Uterus (tissue), 4 donors: Measurements from ENCODE around the gene MAP4. TPM values are rescaled to one million over a fixed set of nuclear protein-coding genes. Genes with fewer than 3 reads are reported as not detected.

ENCODE experiments used
- DNase-seq, 2 donors: peaks; one replicate each; pipeline ENCODE4 v3.0.0-alpha.2; 2019 to 2020
- H3K27ac ChIP-seq, 2 donors: fragments of 200-600 bp; sonication (generic); 1 replicate in 1 of 2; 2 replicates in 1 of 2; pipeline ENCODE4 v1.5.1; 2016 to 2018
- H3K27me3 ChIP-seq, 2 donors: fragments of 200-600 bp; sonication (generic); one replicate each; pipeline ENCODE4 v1.5.1; 2018 to 2019; ENCODE audit warnings: control low read depth in 1 of 2
- H3K36me3 ChIP-seq, 2 donors: fragments of 200-600 bp; sonication (generic); one replicate each; pipeline ENCODE4 v1.5.1; 2019; ENCODE audit warnings: control low read depth in 1 of 2
- H3K4me1 ChIP-seq, 2 donors: fragments of 200-600 bp; sonication (generic); one replicate each; pipeline ENCODE4 v1.5.1; 2018 to 2019; ENCODE audit warnings: control low read depth in 1 of 2
- H3K4me3 ChIP-seq, 2 donors: fragments of 200-600 bp; sonication (generic); 1 replicate in 1 of 2; 2 replicates in 1 of 2; pipeline ENCODE4 v1.5.1; 2018 to 2019; ENCODE audit warnings: mild to moderate bottlenecking in 1 of 2
- H3K9me3 ChIP-seq, 2 donors: fragments of 200-600 bp; sonication (generic); one replicate each; pipeline ENCODE4 v1.5.1; 2019; ENCODE audit warnings: control low read depth in 1 of 2
- CTCF ChIP-seq, 4 experiments: fragments of 200-600 bp in 2 of 4; fragments of 450-650 bp in 2 of 4; sonication (generic) in 2 of 4; IDR thresholded peaks; one replicate each; pipeline ENCODE4 v1.5.1; 2016 to 2019; ENCODE audit warnings: antibody characterized with exemption in 4 of 4, mild to moderate bottlenecking in 2 of 4, moderate library complexity in 1 of 4
- POLR2A ChIP-seq, 2 donors: fragments of 450-650 bp; IDR thresholded peaks; one replicate each; pipeline ENCODE4 v1.6.1; 2016; ENCODE audit warnings: antibody characterized with exemption in 2 of 2, mild to moderate bottlenecking in 1 of 2, moderate library complexity in 1 of 2
- intact Hi-C: fragments of 100-400 bp; cut with DNase I; formaldehyde crosslinking; loops from one replicate; pipeline ENCODE4 v1.15.1; 2023; ENCODE audit warnings: low total_unique reads
- total RNA-seq, 4 donors: library from RNA; depleted of rRNA in 3 of 4; stranded (reverse); fragments of >200 nt in 3 of 4; gene quantifications; one replicate each; pipeline versions ENCODE4 v1.1.0 to v1.2.4, GENCODE V29; 2014 to 2023
- donor health status: DM: yes; HTN: yes; CAD: no.

The MAP4 gene
- total RNA-seq, 4 donors from 2014 or later: 51.5 to 264 (median 79.7) TPM

GRCh38 chr3:47872916-47873315 lies 143.3 kb downstream of the MAP4 start:
- intact Hi-C loops: no loop called here
- no peak overlapping the region for H3K4me3 ChIP-seq
- TF ChIP-seq CTCF (IDR thresholded peaks at IDR 0.05) (no peak), POLR2A (IDR thresholded peaks at IDR 0.05) (no peak)
- H3K4me1 ChIP-seq: no peaks in the 10 kb centered on the region
- no peak for DNase-seq
- no peaks in the 10 kb centered on the region for H3K9me3 ChIP-seq
- no peak overlapping the region for H3K27ac ChIP-seq
- no peaks in the 10 kb centered on the region for H3K36me3 ChIP-seq
- no peaks in the 10 kb centered on the region for H3K27me3 ChIP-seq

- DNase-seq: no peak
- no peaks in the 10 kb centered on the region for H3K9me3 ChIP-seq
- no peak overlapping the region for H3K4me3 ChIP-seq
- no peaks in the 10 kb centered on the region for H3K4me1 ChIP-seq
- TF ChIP-seq CTCF (IDR thresholded peaks at IDR 0.05): no peak
- no peak for TF ChIP-seq POLR2A (IDR thresholded peaks at IDR 0.05)
- H3K27me3 ChIP-seq: no peaks in the 10 kb centered on the region
- no peaks in the 10 kb centered on the region for H3K36me3 ChIP-seq
- intact Hi-C loops: no loop called here
- H3K27ac ChIP-seq: no peak overlapping the region
These were observed 144.8 kb downstream of the MAP4 start for GRCh38 chr3:47871389-47871788.

GRCh38 chr3:47870702-47871260 lies 145.4 kb downstream of the MAP4 start:
- no peaks in the 10 kb centered on the region for H3K27me3 ChIP-seq
- H3K4me1 ChIP-seq: no peaks in the 10 kb centered on the region
- H3K4me3 ChIP-seq: no peak overlapping the region
- intact Hi-C loops: no loop called here
- no peaks in the 10 kb centered on the region for H3K36me3 ChIP-seq
- no peaks in the 10 kb centered on the region for H3K9me3 ChIP-seq
- no peak for TF ChIP-seq POLR2A (IDR thresholded peaks at IDR 0.05)
- no peak for TF ChIP-seq CTCF (IDR thresholded peaks at IDR 0.05)
- DNase-seq: no peak
- no peak overlapping the region for H3K27ac ChIP-seq

- Histone ChIP-seq H3K4me1 (no peaks in the 10 kb centered on the region), H3K4me3 (no peak overlapping the region), H3K27ac (no peak overlapping the region), H3K9me3 (no peaks in the 10 kb centered on the region), H3K36me3 (no peaks in the 10 kb centered on the region), H3K27me3 (no peaks in the 10 kb centered on the region)
- intact Hi-C loops: no loop called here
- TF ChIP-seq POLR2A (IDR thresholded peaks at IDR 0.05) (no peak), CTCF (IDR thresholded peaks at IDR 0.05) (no peak)
- no peak for DNase-seq
These were observed 146.1 kb downstream of the MAP4 start for GRCh38 chr3:47870156-47870555.

GRCh38 chr3:47868306-47868705 lies 147.9 kb downstream of the MAP4 start:
- H3K27ac ChIP-seq: no peak overlapping the region
- H3K4me3 ChIP-seq: no peak overlapping the region
- no peaks in the 10 kb centered on the region for H3K9me3 ChIP-seq
- no peaks in the 10 kb centered on the region for H3K4me1 ChIP-seq
- H3K27me3 ChIP-seq: no peaks in the 10 kb centered on the region
- intact Hi-C loops: no loop called here
- TF ChIP-seq CTCF (IDR thresholded peaks at IDR 0.05): no peak
- no peak for TF ChIP-seq POLR2A (IDR thresholded peaks at IDR 0.05)
- no peaks in the 10 kb centered on the region for H3K36me3 ChIP-seq
- no peak for DNase-seq
